Suprapubic skin (tissue), 4 donors: ENCODE results near the gene BSG. TPM values are rescaled to one million over a fixed set of nuclear protein-coding genes. Genes with fewer than 3 reads are reported as not detected.

Source experiments
- DNase-seq, 2 donors: peaks; one replicate each; pipeline ENCODE4 v3.0.0-alpha.2; 2019; ENCODE audit warnings: low spot score in 2 of 2
- H3K27ac ChIP-seq: fragments of 200-600 bp; sonication (generic); one replicate; pipeline ENCODE4 v1.5.1; 2019
- H3K27me3 ChIP-seq: fragments of 200-600 bp; sonication (generic); one replicate; pipeline ENCODE4 v1.5.1; 2019
- H3K36me3 ChIP-seq: fragments of 200-600 bp; sonication (generic); one replicate; pipeline ENCODE4 v1.5.1; 2019
- H3K4me1 ChIP-seq: fragments of 200-600 bp; sonication (generic); one replicate; pipeline ENCODE4 v1.5.1; 2019
- H3K4me3 ChIP-seq: fragments of 200-600 bp; sonication (generic); one replicate; pipeline ENCODE4 v1.5.1; 2019; ENCODE audit warnings: mild to moderate bottlenecking
- H3K9me3 ChIP-seq: fragments of 200-600 bp; sonication (generic); one replicate; pipeline ENCODE4 v1.5.1; 2019
- EP300 ChIP-seq: sonication (generic); formaldehyde crosslinking; IDR thresholded peaks from one replicate; pipeline ENCODE4 v1.6.1; 2017; ENCODE audit warnings: antibody characterized with exemption
- POLR2A ChIP-seq, 2 donors: fragments of 450-650 bp; IDR thresholded peaks; one replicate each; pipeline ENCODE4 v1.6.1; 2017; ENCODE audit warnings: antibody characterized with exemption in 2 of 2, mild to moderate bottlenecking in 2 of 2, moderate library complexity in 2 of 2
- POLR2AphosphoS5 ChIP-seq, 3 donors: sonication (generic); formaldehyde crosslinking; IDR thresholded peaks; one replicate each; pipeline ENCODE4 v1.6.1; 2017; ENCODE audit warnings: antibody characterized with exemption in 3 of 3
- WGBS: methylation state at CpG from one replicate; pipeline ENCODE4 v1.1.5; 2018; 5-methylcytosine and 5-hydroxymethylcytosine counted together
- total RNA-seq, 4 donors: library from RNA; depleted of rRNA; stranded (reverse); fragments of >200 nt; gene quantifications; one replicate each; pipeline ENCODE4 v1.1.0, GENCODE V29; 2016
- TF ChIP-seq, protein P1 (sequence below), 2 donors: fragments of 200-600 bp in 1 of 2; fragments of 450-650 bp in 1 of 2; sonication (generic) in 1 of 2; IDR thresholded peaks; one replicate each; pipeline ENCODE4 v1.5.1; 2016 to 2019; ENCODE audit warnings: antibody characterized with exemption in 2 of 2, mild to moderate bottlenecking in 1 of 2, moderate library complexity in 1 of 2

The BSG gene
- total RNA-seq, 4 donors from 2014 or later: 265 to 314 (median 285) TPM

GRCh38 chr19:538641-539428 is 33.6 kb upstream of the BSG start:
- Histone ChIP-seq H3K4me1 (peaks cover 10% of the 10 kb centered on the region), H3K27ac (no peak overlapping the region), H3K27me3 (no peaks in the 10 kb centered on the region), H3K9me3 (no peaks in the 10 kb centered on the region), H3K4me3 (no peak overlapping the region), H3K36me3 (peaks cover 60% of the 10 kb centered on the region)
- no peak for DNase-seq
- 86% methylated on average over 33 of the region's 40 CpGs for WGBS
- TF ChIP-seq POLR2AphosphoS5 (IDR thresholded peaks at IDR 0.05) (no peak), EP300 (no peak), POLR2A (IDR thresholded peaks at IDR 0.05) (no peak)
- TF ChIP-seq, protein P1, sequence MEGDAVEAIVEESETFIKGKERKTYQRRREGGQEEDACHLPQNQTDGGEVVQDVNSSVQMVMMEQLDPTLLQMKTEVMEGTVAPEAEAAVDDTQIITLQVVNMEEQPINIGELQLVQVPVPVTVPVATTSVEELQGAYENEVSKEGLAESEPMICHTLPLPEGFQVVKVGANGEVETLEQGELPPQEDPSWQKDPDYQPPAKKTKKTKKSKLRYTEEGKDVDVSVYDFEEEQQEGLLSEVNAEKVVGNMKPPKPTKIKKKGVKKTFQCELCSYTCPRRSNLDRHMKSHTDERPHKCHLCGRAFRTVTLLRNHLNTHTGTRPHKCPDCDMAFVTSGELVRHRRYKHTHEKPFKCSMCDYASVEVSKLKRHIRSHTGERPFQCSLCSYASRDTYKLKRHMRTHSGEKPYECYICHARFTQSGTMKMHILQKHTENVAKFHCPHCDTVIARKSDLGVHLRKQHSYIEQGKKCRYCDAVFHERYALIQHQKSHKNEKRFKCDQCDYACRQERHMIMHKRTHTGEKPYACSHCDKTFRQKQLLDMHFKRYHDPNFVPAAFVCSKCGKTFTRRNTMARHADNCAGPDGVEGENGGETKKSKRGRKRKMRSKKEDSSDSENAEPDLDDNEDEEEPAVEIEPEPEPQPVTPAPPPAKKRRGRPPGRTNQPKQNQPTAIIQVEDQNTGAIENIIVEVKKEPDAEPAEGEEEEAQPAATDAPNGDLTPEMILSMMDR (IDR thresholded peaks at IDR 0.05): no peak

DNA sequence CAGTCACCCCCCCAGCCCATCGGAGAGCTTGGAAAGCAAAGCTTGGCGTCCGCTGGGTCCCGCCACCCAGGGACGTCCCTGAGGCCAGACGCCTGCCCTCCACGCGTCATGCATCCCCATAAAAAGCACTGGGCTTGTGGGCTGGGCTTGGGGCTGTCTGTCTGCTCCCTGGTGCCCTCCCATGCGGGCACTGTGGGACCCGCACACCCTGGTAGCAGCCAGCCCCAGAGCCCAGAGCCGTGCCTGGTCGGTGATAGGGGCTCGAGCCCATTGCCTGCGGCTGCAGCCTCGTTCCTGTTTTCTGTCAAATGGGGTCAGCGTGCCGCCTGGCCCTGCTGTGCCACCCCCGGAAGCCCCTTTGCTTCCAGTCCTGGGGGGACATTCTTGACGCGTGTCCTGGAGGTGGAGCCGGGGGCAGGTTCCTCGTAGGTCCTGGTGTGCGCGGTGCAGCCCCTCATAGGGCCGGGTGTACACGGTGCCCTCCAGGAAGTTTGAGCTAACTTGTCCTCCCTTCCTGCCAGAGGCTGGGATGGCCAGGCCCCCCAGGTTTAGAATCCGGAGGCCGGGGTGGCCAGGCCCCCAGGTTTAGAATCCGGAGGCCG is 32.9 kb upstream of the BSG start:
- peaks cover 60% of the 10 kb centered on the region for H3K36me3 ChIP-seq

GRCh38 chr19:540867-541637 is 31.3 kb upstream of the BSG start:
- H3K36me3 ChIP-seq: peaks cover 51% of the 10 kb centered on the region

More for the DNA sequence above, 32.9 kb upstream of the BSG start:
- peaks cover 3% of the 10 kb centered on the region for H3K4me1 ChIP-seq
- H3K4me3 ChIP-seq: no peak overlapping the region
- no peak for DNase-seq
- H3K9me3 ChIP-seq: no peaks in the 10 kb centered on the region
- H3K27me3 ChIP-seq: no peaks in the 10 kb centered on the region
- H3K27ac ChIP-seq: no peak overlapping the region
- TF ChIP-seq POLR2A (IDR thresholded peaks at IDR 0.05) (no peak), EP300 (no peak), POLR2AphosphoS5 (IDR thresholded peaks at IDR 0.05) (no peak)
- TF ChIP-seq, protein P1 (IDR thresholded peaks at IDR 0.05): no peak
- WGBS: 100% methylated on average over 9 of the region's 30 CpGs

GRCh38 chr19:541699-542098 is 30.7 kb upstream of the BSG start:
- no peak overlapping the region for H3K27ac ChIP-seq
- no peaks in the 10 kb centered on the region for H3K27me3 ChIP-seq
- WGBS: 94% methylated on average over 17 of the region's 26 CpGs
- no peaks in the 10 kb centered on the region for H3K4me1 ChIP-seq
- peaks cover 44% of the 10 kb centered on the region for H3K36me3 ChIP-seq
- TF ChIP-seq POLR2A (IDR thresholded peaks at IDR 0.05): no peak
- TF ChIP-seq EP300: no peak
- TF ChIP-seq, protein P1 (IDR thresholded peaks at IDR 0.05): no peak
- TF ChIP-seq POLR2AphosphoS5 (IDR thresholded peaks at IDR 0.05): no peak
- no peak for DNase-seq
- no peak overlapping the region for H3K4me3 ChIP-seq
- H3K9me3 ChIP-seq: no peaks in the 10 kb centered on the region

More at GRCh38 chr19:540867-541637, 31.3 kb upstream of the BSG start:
- WGBS: 90% methylated on average over 51 of the region's 51 CpGs
- no peak overlapping the region for H3K4me3 ChIP-seq
- H3K9me3 ChIP-seq: no peaks in the 10 kb centered on the region
- DNase-seq: no peak
- H3K27me3 ChIP-seq: no peaks in the 10 kb centered on the region
- no peaks in the 10 kb centered on the region for H3K4me1 ChIP-seq
- TF ChIP-seq EP300 (no peak), POLR2AphosphoS5 (IDR thresholded peaks at IDR 0.05) (no peak), POLR2A (IDR thresholded peaks at IDR 0.05) (no peak)
- TF ChIP-seq, protein P1 (IDR thresholded peaks at IDR 0.05): no peak
- H3K27ac ChIP-seq: no peak overlapping the region
